Esophagus muscularis mucosa (tissue), 4 donors: ENCODE data around the gene KLRK1. TPM values are rescaled to one million over a fixed set of nuclear protein-coding genes. Genes with fewer than 3 reads are reported as not detected.

Experiments used
- DNase-seq: peaks from one replicate; pipeline ENCODE4 v3.0.0-alpha.2; 2017; ENCODE audit errors: extremely low spot score
- H3K27ac ChIP-seq, 4 donors: fragments of 200-600 bp; sonication (generic); replicated peaks in 1 of 4; 1 replicate in 3 of 4; 2 replicates in 1 of 4; pipeline ENCODE4 v1.5.1; 2016 to 2019; ENCODE audit warnings: mild to moderate bottlenecking in 1 of 4
- H3K27me3 ChIP-seq, 4 donors: fragments of 200-600 bp; sonication (generic); one replicate each; pipeline versions ENCODE4 v1.5.1 to v1.6.0; 2016 to 2019
- H3K36me3 ChIP-seq, 4 donors: fragments of 200-600 bp; sonication (generic); one replicate each; pipeline ENCODE4 v1.5.1; 2016 to 2019
- H3K4me1 ChIP-seq, 4 donors: fragments of 200-600 bp; sonication (generic); one replicate each; pipeline ENCODE4 v1.5.1; 2016 to 2019
- H3K4me3 ChIP-seq, 4 donors: fragments of 200-600 bp; sonication (generic); 1 replicate in 2 of 4; 2 replicates in 2 of 4; pipeline ENCODE4 v1.5.1; 2016 to 2019; ENCODE audit warnings: mild to moderate bottlenecking in 4 of 4, moderate library complexity in 1 of 4
- H3K9me3 ChIP-seq, 4 donors: fragments of 200-600 bp; sonication (generic); 1 replicate in 3 of 4; 2 replicates in 1 of 4; pipeline ENCODE4 v1.5.1; 2016 to 2019
- EP300 ChIP-seq: sonication (generic); formaldehyde crosslinking; IDR thresholded peaks from one replicate; pipeline ENCODE4 v1.6.1; 2017; ENCODE audit warnings: antibody characterized with exemption
- POLR2A ChIP-seq: fragments of 450-650 bp; IDR thresholded peaks from one replicate; pipeline ENCODE4 v1.6.1; 2017; ENCODE audit warnings: antibody characterized with exemption, moderate library complexity, mild to moderate bottlenecking, low read depth
- POLR2AphosphoS5 ChIP-seq, 2 donors: sonication (generic); formaldehyde crosslinking; IDR thresholded peaks; one replicate each; pipeline ENCODE4 v1.6.1; 2017; ENCODE audit warnings: antibody characterized with exemption in 2 of 2
- WGBS: methylation state at CpG from one replicate; pipeline ENCODE4 v1.1.5; 2018; 5-methylcytosine and 5-hydroxymethylcytosine counted together
- intact Hi-C: fragments of 100-400 bp; cut with DNase I; formaldehyde crosslinking; loops from one replicate; pipeline ENCODE4 v1.15.1; 2023
- total RNA-seq, 4 donors: library from RNA; depleted of rRNA; stranded (reverse); fragments of >200 nt; gene quantifications; one replicate each; pipeline versions ENCODE4 v1.1.0 to v1.2.1, GENCODE V29; 2016
- TF ChIP-seq, protein P1 (sequence below), 3 experiments: fragments of 200-600 bp in 2 of 3; fragments of 450-650 bp in 1 of 3; sonication (generic) in 2 of 3; IDR thresholded peaks; one replicate each; pipeline ENCODE4 v1.5.1; 2017 to 2019; ENCODE audit warnings: antibody characterized with exemption in 3 of 3, mild to moderate bottlenecking in 2 of 3, moderate library complexity in 1 of 3

KLRK1 gene
- total RNA-seq, 4 donors from 2014 or later = 0.19 to 1.8 (median 1.2) TPM

DNA sequence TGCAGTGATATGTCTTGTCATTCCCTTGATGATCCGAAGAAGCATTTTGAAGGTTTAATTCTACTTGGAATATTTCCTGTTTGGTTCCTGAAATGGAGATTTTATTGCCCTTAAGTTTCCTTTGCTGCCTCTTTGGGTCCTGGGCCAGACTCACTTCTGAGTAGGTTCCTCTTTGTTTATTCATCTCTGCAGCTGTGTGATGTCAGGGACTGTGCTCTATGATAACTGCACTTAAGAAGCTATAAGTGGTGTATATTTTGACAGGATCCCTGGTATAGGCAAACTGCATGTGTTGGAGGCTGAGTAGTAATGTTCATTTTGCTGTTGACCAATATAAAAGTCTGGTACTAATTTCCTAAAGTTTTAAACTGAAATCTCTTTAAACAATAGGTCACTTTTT is 19.6 kb upstream of the KLRK1 start, which contains the start of gene KLRC4:
Gene KLRC4 (minus strand): TSS at position 366 of the 400 bp plus-strand sequence. CDS start 182 bp downstream, at position 184.
- TF ChIP-seq POLR2AphosphoS5 (IDR thresholded peaks at IDR 0.05) (no peak), POLR2A (no peak), EP300 (no peak)
- TF ChIP-seq, protein P1, sequence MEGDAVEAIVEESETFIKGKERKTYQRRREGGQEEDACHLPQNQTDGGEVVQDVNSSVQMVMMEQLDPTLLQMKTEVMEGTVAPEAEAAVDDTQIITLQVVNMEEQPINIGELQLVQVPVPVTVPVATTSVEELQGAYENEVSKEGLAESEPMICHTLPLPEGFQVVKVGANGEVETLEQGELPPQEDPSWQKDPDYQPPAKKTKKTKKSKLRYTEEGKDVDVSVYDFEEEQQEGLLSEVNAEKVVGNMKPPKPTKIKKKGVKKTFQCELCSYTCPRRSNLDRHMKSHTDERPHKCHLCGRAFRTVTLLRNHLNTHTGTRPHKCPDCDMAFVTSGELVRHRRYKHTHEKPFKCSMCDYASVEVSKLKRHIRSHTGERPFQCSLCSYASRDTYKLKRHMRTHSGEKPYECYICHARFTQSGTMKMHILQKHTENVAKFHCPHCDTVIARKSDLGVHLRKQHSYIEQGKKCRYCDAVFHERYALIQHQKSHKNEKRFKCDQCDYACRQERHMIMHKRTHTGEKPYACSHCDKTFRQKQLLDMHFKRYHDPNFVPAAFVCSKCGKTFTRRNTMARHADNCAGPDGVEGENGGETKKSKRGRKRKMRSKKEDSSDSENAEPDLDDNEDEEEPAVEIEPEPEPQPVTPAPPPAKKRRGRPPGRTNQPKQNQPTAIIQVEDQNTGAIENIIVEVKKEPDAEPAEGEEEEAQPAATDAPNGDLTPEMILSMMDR (IDR thresholded peaks at IDR 0.05) = no peak
- peaks cover 0 to 7% (median 0%) of the 10 kb centered on the region in 4 donors for H3K9me3 ChIP-seq
- no peak for DNase-seq
- H3K27ac ChIP-seq = no peak within 1 kb of the TSS
- 0% methylated on average over 1 of the region's 1 CpG for WGBS
- no peak within 1 kb of the TSS for H3K4me3 ChIP-seq
- H3K27me3 ChIP-seq = no peaks in the 10 kb centered on the region
- no peaks in the 10 kb centered on the region for H3K36me3 ChIP-seq
- no peaks in the 10 kb centered on the region for H3K4me1 ChIP-seq
- intact Hi-C loops = no loop called here

DNA sequence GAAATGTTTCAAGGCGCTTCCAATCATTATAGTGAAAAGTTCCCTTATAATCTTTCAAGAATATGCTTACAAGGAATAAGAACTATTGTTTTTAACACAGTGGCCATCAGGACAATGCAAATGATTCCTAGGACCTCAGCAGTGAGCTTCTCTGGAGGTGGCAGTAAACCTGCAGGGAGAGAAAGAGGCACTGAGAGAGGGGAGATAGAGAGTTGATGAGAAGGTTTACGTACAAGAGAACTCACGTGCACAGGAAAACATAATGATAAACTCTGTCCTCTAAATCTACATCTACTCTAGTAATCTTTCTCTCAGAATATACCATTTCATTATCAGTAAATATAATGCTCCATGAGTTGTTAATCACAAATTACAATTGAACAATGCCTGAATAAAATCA is 19.0 kb upstream of the KLRK1 start:
- WGBS = 67% methylated on average over 3 of the region's 3 CpGs
- intact Hi-C loops = no loop called here

DNA sequence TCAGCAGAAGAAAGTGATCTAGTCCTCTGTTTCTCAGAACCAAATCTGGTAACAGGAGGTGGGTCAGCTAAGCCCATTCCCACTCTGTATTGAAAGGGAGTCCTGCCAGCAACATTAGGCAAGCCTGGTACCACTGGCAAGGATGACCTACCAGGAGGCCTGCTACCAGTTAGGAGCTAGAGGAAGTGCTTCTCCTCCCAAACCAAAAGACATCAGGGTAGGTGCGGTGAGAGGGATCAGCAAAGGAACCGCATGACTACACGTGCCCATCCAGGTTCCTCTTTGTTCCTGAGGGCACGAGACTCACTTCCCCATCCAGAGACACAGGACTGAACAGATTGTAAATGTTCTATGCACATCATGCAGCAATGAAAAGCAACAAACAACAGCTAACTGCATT is 16.9 kb upstream of the KLRK1 start:
- H3K27me3 ChIP-seq = no peaks in the 10 kb centered on the region
- no peak overlapping the region for H3K27ac ChIP-seq
- no peak for TF ChIP-seq POLR2A
- peak in 1 of 2 donors; percentile 12 for TF ChIP-seq POLR2AphosphoS5 (IDR thresholded peaks at IDR 0.05)
- no peaks in the 10 kb centered on the region for H3K36me3 ChIP-seq
- H3K4me3 ChIP-seq = no peak overlapping the region
- no peak for DNase-seq
- H3K9me3 ChIP-seq = peaks cover 0 to 7% (median 0%) of the 10 kb centered on the region in 4 donors
- 73% methylated on average over 2 of the region's 4 CpGs for WGBS
- no peaks in the 10 kb centered on the region for H3K4me1 ChIP-seq
- intact Hi-C loops = no loop called here

More for the DNA sequence above, 19.0 kb upstream of the KLRK1 start:
- Histone ChIP-seq H3K27me3 (no peaks in the 10 kb centered on the region), H3K4me1 (no peaks in the 10 kb centered on the region), H3K27ac (no peak overlapping the region), H3K36me3 (no peaks in the 10 kb centered on the region), H3K4me3 (no peak overlapping the region), H3K9me3 (peaks cover 0 to 7% (median 0%) of the 10 kb centered on the region in 4 donors)
- DNase-seq = no peak
- TF ChIP-seq POLR2A (no peak), EP300 (no peak), POLR2AphosphoS5 (IDR thresholded peaks at IDR 0.05) (no peak)
- TF ChIP-seq, protein P1 (IDR thresholded peaks at IDR 0.05) = no peak

DNA sequence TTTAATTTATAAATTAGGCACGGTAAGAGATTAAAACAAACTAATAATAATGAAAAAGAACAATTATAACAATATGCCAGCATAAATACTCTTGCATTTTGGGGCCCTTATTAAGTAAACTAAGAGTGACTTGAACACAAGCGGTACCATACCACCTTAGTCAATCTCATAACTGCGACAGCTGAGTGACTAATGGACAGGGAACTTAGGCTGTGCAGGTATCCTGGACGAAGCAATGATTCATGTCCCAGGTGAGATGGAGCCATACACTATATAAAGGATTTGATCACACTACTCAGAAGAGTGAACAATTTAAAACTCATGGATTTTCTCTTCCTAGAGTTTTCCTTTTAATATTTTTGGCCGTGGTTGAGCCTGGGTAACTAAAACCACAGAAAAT is 15.5 kb upstream of the KLRK1 start:
- Histone ChIP-seq H3K36me3 (no peaks in the 10 kb centered on the region), H3K4me3 (no peak overlapping the region), H3K27me3 (no peaks in the 10 kb centered on the region), H3K27ac (no peak overlapping the region), H3K4me1 (no peaks in the 10 kb centered on the region), H3K9me3 (peaks cover 0 to 7% (median 0%) of the 10 kb centered on the region in 4 donors)
- TF ChIP-seq EP300 (no peak), POLR2AphosphoS5 (IDR thresholded peaks at IDR 0.05) (no peak)
- 95% methylated on average over 5 of the region's 5 CpGs for WGBS
- no peak for DNase-seq
- intact Hi-C loops = no loop called here

DNA sequence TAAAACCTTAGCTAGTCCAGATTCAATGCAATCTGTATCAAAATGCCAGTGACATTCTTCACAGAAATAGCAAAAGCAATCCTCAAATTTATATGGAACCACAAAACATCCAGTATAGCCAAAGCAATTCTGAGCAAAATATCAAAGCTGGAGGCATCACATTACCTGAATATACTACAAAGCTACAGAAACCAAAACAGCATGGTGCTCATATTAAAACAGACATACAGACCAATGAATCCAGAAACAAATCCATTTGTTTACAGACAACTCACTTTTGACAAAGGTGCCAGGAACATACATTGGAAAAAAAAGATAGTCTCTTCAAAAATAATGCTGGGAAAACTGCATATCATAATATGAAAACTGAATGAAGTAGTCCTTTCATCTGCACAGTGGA is 15.0 kb upstream of the KLRK1 start:
- Histone ChIP-seq H3K4me3 (no peak overlapping the region), H3K27ac (no peak overlapping the region), H3K4me1 (no peaks in the 10 kb centered on the region), H3K36me3 (no peaks in the 10 kb centered on the region), H3K27me3 (no peaks in the 10 kb centered on the region), H3K9me3 (peaks cover 0 to 7% (median 0%) of the 10 kb centered on the region in 4 donors)
- no peak for DNase-seq
- TF ChIP-seq POLR2A (no peak), POLR2AphosphoS5 (IDR thresholded peaks at IDR 0.05) (no peak), EP300 (no peak)
- TF ChIP-seq, protein P1 (IDR thresholded peaks at IDR 0.05) = no peak
- intact Hi-C loops = no loop called here

DNA sequence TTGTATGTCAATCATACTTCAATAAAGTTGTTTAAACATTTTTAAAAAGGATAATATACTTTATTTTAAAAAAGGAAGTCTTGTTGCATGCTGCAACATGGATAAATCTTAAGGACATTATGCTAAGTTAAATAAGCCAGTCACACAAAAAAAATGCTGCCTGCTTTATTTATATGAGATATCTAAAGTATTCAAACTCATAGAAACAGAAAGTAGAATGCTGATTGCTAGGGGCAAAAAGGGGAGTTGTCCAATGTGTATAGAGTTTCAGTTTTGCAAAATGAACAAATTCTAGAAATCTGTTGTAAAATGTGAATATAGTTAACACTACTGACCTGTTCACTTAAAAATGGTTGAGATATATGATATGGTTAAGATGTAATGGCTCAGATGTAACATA is 11.0 kb upstream of the KLRK1 start:
- Histone ChIP-seq H3K27ac (no peak overlapping the region), H3K9me3 (peaks cover 0 to 7% (median 0%) of the 10 kb centered on the region in 4 donors), H3K36me3 (no peaks in the 10 kb centered on the region), H3K4me1 (peaks cover 0 to 5% (median 4%) of the 10 kb centered on the region in 4 donors), H3K4me3 (no peak overlapping the region), H3K27me3 (no peaks in the 10 kb centered on the region)
- TF ChIP-seq, protein P1 (IDR thresholded peaks at IDR 0.05) = no peak
- TF ChIP-seq POLR2A = no peak
- TF ChIP-seq EP300 = no peak
- TF ChIP-seq POLR2AphosphoS5 (IDR thresholded peaks at IDR 0.05) = no peak
- no peak for DNase-seq
- intact Hi-C loops = no loop called here
